Measurements from ENCODE around the gene TYW1B.
"Not testable (repeated sequence)": the region's sequence is repeated elsewhere in the genome, so short reads cannot be mapped to it uniquely, and the experiment has no call there.

The TYW1B gene, protein sequence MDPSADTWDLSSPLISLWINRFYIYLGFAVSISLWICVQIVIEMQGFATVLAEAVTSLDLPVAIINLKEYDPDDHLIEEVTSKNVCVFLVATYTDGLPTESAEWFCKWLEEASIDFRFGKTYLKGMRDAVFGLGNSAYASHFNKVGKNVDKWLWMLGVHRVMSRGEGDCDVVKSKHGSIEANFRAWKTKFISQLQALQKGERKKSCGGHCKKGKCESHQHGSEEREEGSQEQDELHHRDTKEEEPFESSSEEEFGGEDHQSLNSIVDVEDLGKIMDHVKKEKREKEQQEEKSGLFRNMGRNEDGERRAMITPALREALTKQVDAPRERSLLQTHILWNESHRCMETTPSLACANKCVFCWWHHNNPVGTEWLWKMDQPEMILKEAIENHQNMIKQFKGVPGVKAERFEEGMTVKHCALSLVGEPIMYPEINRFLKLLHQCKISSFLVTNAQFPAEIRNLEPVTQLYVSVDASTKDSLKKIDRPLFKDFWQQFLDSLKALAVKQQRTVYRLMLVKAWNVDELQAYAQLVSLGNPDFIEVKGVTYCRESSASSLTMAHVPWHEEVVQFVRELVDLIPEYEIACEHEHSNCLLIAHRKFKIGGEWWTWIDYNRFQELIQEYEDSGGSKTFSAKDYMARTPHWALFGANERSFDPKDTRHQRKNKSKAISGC

DNA sequence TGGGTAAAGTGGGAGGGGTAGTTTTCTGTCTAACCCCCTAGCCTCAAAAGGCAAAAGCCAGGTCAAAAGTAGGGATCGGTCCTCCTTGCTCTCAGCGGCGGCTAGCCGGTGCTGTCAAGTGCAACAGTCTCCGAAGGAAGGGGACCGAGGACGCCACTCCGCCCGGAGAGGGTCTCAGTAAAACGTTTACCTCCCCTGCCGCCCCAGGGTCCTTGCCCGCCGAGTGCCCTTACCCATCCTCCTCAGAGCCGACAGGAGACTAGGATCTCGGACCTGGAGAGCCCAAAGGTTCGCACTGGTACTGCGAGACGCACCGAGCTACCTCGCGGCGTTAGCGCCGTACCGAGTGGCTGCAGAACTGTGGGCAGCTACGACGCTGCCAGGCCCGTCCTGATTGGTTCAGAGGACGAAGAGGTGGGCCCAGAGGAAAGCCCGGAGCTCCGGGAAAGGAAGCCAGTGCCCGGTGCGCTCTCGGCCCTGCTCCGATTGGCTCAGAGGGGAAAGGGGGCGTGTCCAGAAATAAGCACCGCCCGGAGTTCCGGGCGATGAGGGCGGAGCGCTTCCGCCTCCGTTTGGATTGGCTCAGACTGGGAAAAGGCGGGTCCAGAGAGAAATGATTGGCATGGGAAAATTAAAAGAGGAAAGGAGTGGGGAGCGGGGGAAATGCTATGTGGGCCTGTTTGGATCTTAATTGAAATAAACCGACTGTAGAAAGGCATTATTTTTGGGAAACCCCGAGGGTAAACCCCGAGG, at the start of gene TYW1B:
Gene TYW1B (minus strand): TSS at position 362 of the 753 bp plus-strand sequence. CDS start 125 bp downstream, at position 237.
- peak; percentile 98 for DNase-seq

DNA sequence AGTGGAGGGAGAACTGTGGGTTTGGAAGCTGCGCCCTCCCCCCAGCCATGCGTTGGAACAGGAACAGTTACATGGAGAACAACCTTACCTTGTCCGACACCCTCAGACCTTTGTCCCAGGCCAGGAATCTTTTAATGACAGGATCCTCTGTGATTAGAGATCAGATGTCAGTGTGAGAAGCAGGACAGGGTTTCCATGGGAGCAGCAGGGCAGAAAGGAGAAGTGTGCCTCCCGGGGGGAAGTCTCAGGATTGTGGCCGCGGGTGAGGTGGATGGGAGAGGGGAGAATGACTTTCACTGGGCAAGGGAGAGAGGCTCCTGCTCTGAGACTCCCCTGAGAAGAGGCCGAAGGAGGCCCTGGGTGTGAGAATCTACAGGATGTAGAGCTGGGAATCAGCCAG, 39.6 kb upstream of the TYW1B start:
- DNase-seq: not testable (repeated sequence)

DNA sequence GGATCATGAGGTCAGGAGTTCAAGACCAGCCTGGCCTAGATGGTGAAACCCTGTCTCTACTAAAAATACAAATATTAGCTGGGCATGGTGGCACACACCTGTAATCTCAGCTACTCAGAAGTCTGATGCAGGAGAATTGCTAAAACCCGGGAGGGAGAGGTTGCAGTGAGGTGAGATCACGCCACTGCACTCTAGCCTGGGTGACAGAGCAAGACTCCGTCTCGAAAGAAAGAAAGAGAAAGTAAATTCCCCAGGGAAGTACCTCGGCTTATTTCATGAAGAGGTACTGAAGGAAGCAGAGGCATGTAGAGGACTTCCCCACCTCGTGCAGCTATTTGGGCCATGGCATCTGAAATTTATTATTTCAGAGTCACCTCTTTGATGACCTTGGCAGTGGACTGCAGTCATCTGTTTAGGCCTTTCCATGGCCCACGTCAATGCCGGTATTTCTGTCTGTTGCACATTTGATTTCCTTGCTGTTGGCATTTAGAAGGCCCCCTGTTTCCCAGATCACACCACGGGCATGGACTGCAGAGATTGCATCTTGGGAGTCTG, 30.9 kb upstream of the TYW1B start:
- not testable (repeated sequence) for DNase-seq

DNA sequence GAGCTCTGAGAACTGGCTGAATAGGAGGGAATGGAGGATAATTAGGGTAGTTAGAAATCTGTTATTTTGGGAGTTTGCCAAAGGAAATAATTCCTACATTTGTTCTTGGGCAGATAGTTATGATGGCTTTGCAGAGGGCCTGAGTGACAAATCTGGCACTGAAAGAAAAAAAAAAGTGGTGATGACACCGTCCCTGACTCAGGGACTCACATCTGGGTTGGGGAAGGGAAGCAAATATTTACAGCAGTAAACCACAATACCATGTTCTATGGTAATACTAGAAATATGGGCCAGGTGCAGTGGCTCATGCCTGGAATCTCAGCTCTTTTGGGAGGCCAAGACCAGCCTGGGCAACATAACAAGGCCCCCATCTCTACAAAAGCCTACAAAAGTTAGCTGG, 29.9 kb upstream of the TYW1B start:
- DNase-seq: not testable (repeated sequence)

DNA sequence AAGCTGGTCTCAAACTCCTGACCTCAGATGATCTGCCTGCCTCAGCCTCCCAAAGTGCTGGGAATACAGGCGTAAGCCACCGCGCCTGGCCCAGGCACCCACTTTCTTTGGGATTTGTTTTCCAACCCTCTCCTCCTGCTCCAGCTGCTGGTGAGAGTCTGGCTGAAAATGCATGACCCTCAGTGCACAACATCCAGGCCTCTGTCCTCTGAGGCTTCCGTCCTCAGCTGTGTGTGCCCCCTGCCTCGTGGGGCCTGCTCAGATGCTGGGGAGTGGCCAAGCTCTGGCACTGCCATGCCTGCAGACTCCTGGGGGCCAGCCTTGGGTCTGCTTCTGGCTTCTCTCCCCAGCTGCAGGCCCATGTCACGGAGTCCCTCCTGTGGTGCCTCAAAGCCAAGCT, 27.3 kb upstream of the TYW1B start:
- not testable (repeated sequence) for DNase-seq

DNA sequence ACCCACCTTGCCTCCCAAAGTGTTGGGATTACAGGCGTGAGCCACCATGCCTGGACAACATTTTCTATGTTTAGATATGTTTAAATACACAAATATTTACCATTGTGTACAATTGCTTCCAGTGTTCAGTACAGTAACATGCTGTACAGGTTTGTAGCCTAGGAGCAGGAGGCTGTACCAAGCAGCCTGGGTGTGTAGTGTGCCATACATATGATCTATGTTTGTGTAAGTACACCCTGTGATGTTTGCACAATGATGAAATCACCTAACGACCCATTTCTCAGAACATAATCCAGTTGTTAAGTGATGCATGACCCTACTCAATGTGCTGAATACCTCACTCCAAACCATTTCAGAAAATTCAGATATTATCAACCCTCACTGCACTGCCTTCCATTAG, 24.9 kb upstream of the TYW1B start:
- not testable (repeated sequence) for DNase-seq

DNA sequence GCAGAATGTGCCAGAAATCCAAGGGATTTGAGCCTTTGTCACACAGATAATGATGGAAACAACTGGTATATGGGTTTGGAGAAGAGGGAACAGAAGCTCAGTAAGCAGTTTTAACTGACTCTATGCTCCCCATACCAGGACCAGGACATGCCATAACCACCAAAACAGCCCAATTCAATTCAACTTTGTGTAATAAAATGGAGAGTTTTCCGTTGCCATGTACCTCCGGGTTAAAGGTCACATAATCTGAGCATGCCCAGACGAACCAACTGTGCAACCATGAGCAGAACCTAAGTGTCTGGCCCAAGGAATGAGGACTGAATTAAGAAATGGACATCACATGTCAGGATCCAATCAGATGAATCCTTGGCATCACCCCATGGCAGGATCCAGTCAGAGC, 22.7 kb upstream of the TYW1B start:
- DNase-seq: not testable (repeated sequence)

DNA sequence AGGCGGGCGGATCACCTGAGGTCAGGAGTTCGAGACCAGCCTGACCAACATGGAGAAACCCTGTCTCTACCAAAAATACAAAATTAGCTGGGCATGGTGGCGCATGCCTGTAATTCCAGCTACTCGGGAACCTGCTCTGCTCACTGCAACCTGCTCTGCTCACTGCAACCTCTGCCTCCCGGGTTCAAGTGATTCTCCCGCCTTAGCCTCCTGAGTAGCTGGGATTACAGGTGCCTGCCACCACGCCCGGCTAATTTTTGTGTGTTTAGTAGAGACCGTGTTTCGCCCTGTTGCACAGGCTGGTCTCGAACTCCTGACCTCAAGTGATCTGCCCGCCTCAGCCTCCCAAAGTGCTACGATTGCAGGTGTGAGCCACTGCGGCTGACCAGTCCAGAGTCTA, 16.1 kb upstream of the TYW1B start:
- DNase-seq: not testable (repeated sequence)

DNA sequence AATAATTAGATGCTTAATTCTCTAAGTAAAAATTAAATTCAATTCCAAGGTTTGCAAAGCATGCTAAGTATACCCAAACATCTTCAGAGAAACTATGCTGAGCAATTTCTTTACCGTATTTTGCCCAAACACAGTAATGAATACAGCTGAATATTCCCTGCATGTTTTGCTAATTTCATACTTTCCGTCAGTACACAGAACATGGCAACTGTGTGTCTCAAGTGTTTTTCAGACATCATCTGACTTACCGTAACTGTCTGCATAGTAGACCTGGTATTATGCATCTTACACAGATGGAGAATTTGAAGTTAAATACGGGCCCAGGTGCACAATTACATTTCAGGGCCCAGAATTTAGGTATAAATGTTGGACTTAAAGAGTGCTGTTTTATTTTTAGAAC, 15.2 kb upstream of the TYW1B start:
- not testable (repeated sequence) for DNase-seq

DNA sequence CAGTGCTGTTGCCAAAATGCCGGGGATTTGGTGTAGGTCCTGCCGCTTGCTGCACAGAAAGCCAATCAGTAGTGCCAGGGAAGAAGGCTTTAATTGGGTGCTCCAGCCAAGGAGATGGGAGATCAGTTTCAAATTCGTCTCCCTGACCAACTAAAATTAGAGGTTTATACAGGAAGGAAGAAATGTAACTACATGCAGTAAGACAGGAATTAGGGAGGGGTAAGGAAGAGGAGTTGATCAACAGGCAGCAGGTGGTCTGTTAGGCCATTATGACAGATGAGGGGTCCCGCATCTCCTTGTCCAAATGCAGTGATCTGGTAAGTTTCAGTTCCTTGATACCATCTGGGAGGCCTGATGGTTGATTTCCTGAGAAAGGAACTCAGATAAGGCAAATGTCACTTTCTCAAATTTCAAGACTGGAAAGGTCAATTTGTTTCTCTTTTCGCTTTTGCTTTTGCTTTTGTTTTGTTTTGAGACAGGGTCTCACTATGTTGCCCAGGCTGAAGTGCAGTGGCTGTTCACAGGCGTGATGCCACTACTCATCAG, 13.0 kb upstream of the TYW1B start:
- DNase-seq: not testable (repeated sequence)

DNA sequence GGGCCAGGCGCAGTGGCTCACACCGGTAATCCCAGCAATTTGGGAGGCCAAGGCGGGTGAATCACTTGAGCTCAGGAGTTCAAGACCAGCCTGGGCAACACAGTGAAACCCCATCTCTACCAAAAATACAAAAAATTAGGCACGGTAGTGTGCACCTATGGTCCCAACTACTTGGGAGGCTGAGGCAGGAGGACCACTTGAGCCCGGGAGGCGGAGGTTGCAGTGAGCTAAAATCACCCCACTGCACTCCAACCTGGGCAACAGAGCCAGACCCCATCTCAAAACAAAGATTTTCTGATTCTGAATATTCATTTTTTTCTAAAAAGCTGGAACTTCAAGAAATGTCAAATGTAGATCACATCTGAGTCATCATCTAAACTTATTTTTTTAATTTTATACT, 10.3 kb upstream of the TYW1B start:
- not testable (repeated sequence) for DNase-seq

DNA sequence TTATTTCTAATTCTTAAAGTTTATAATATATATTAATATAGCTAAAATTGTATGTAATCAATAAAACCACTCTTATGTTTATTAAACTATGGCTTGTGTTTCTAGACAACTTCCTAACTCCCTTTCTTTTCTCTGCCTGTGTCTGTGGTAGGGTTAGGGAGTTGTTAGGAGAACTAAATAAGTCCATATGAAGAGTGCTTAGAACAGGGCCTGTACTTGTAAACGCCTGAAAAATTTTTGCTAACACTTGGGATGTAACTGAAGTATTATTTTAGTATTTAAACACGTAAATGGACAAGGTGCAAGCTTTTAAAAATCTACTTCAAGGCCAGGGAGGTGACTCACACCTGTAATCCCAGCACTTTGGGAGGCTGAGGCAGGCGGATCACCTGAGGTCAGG, 9.3 kb upstream of the TYW1B start:
- not testable (repeated sequence) for DNase-seq

DNA sequence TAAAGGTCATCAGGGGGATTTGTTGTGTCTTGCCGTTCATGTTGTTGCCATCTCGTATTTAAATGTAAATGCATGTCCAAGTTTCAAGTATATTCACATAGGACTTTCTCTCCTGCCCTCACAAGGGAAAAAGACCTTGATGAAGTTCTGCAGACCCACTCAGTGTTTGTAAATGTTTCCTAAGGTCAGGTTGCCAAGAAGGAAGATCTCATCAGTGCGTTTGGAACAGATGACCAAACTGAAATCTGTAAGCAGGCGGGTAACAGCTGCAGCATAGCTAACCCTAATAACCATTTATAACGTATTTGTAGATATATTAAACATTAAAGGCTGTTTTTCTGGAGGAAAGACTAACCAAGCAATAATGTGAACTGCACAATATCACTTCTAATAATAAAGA, 2.6 kb upstream of the TYW1B start:
- not testable (repeated sequence) for DNase-seq

DNA sequence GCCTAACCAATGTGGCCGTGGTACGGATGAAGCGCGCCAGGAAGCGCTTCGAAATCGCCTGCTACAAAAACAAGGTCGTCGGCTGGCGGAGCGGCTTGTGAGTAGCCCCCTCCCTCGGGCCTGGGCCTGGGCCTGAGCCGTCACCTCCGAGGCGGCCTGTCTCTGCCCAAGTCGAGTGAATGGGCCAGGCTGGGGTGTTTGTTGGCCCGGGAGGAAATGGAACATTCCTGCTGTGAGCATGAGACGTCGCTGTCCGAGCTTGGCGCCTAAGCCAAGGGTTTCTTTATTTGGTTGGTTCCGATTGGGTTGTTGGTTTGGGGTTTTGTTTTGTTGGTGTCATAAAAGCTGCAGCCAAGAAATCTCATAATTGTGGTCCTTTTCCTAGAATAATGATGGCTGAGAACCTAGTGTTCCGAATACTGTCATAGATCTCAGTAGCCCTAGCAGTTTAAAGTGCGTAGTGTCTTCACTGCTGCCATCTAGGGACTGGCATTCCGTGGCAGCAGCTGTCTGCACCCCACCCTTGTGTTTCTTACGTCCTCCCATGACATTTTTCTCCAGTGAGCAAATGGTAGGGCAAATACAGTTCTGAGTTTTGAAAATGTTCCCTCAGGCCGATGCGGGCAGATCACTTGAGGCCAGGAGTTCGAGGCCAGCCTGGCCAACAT, 1.8 kb upstream of the TYW1B start:
- DNase-seq: peak; percentile 57

DNA sequence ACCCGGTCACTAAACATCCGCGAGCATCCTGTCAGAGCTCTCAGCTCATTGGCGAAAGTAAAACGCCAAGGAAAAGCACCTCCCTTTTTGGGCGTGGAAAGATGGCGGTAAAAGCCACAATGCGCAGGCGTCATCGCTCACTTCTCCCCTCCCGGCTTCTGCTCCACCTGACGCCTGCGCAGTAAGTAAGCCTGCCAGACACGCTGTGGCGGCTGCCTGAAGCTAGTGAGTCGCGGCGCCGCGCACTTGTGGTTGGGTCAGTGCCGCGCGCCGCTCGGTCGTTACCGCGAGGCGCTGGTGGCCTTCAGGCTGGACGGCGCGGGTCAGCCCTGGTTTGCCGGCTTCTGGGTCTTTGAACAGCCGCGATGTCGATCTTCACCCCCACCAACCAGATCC, 1.3 kb upstream of the TYW1B start:
- DNase-seq: peak; percentile 98

DNA sequence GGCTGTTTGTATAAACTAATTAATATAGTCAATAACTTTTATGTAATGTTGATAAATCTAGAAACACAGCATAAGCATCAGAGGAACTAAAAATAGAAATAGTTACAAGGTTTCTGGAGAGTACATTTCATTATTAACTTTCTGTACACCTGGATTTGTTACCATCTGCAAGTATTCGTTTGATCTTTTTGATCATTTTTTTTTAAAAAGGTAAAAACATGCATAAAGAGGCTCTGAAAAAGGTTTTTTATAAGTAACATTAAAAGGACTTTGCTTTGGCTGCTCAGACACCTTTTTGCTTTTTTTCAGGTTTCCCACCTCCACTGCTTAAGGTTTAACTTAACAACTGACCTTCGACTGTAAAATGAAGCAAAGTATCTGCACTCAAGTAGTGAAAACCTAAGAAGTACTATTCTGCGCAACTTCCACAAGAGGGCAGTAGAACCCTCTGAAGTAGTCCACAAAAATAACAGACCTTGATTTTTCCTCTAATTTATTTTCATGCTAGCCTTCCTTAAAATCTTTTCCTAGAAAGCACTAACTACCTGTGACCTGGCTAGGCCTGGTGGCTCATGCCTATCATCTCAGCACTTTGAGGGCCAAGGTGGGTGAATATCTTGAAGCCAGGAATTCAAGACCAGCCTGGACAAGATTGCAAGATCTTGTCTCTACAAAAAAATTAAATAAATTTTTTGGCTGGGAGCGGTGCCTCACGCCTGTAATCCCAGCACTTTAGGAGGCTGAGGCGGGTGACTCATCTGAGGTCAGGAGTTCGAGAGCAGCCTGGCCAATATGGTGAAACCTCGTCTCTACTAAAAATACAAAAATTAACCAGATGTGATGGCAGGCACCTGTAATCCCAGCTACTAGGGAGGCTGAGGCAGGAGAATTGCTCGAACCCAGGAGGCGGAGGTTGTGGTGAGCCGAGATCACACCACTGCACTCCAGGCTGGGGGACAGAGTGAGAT, 4.0 kb downstream of the TYW1B start:
- DNase-seq: not testable (repeated sequence)

DNA sequence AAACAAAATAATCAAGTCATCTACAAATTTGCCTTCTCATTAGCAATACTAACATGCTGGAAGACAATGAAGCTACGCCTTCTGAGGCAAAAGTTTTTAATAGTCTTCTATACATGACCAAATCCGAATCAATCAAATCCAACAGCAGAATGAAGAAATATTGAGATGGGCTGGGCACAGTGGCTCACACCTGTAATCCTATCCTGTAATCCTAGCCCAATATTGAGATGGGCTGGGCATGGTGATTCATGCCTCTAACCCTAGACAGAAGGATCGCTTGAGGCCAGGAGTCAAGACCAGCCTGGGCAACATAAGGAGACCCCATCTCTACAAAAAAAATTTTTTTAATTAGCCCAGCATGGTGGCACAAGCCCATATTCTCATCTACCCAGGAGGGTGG, 5.5 kb downstream of the TYW1B start:
- DNase-seq: not testable (repeated sequence)

DNA sequence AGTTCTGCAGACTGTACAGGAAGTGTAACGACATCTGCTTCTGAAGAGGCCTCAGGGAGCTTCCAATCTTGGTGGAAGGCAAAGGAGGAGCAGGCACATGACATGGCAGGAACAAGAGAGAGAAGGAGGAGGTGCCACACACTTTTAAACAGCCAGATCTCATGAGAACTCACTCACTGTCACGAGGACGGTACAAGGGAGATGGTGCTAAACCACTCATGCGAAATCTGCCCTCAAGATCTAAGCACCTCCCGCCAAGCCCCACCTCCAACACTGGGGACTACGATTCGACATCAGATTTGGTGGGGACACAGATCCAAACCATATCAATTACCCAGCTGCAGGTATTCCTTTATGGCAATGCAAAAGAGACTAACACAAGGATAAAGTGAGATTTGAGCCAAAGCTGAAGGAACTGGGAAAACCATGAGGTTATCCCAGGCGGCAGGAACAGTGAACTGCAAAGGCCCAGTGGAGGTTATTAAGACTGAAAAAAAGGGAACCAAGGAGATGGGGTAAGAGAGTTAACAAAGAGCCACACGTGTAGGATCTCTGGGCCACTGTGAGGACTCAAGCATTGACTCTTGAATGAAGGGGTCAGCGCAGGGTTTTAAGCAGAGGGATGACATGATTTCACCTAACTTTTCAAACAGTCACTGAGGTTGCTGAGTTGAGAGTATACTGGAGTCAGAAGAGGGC, 9.2 kb downstream of the TYW1B start:
- peak; percentile 11 for DNase-seq

DNA sequence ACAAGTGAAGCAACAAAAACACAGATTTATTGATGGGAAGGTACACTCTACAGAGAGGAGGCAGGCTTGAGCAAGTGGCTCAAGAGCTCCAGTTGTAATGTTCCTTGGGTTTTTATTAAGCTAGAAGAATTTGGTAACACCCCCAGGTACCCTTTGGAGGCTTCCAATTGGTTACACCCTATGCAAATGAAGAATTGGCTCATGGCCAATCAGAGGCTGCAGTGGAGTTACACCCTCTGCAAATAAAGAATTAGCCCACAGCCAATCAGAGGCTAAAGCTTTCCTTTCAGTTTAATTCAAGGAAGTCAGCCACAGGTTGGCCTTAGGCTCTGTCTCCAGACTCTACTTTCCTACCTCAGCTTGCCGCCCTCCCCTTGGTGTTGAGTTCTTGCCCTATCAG, 10.3 kb downstream of the TYW1B start:
- DNase-seq: not testable (repeated sequence)

All from GF-D8 (cell line).